IPS DF 6.9 (cell line): ENCODE results near the gene DMKN.

ENCODE experiments used
- DNase-seq: peaks from one replicate; pipeline ENCODE4 v3.0.0-alpha.2; 2013; ENCODE audit warnings: low read depth, low spot score
- H3K27ac ChIP-seq: one replicate; pipeline ENCODE4 v1.5.1; 2013; ENCODE audit warnings: low read length, control low read depth
- H3K27me3 ChIP-seq: 2 replicates; pipeline ENCODE4 v1.6.1; 2013; ENCODE audit warnings: mild to moderate bottlenecking, low read length; ENCODE audit not compliant: control insufficient read depth, insufficient read depth
- H3K36me3 ChIP-seq: 2 replicates; pipeline ENCODE4 v1.6.1; 2013; ENCODE audit warnings: low read length; ENCODE audit not compliant: control insufficient read depth, insufficient read depth
- H3K4me1 ChIP-seq: 2 replicates; pipeline ENCODE4 v1.6.1; 2013; ENCODE audit warnings: low read length; ENCODE audit not compliant: control insufficient read depth, insufficient read depth
- H3K4me3 ChIP-seq: 2 replicates; pipeline ENCODE4 v1.5.1; 2013; ENCODE audit warnings: mild to moderate bottlenecking, low read length
- H3K9me3 ChIP-seq: 2 replicates; pipeline ENCODE4 v1.6.1; 2013; ENCODE audit warnings: low read length, inconsistent platforms; ENCODE audit not compliant: control insufficient read depth, insufficient read depth
- WGBS: extraction: QIAGEN DNeasy Blood & Tissue Kit; methylation state at CpG from one replicate; pipeline ENCODE4 v1.1.7; 2013; ENCODE audit warnings: mixed read lengths, missing lambda C conversion rate; ENCODE audit not compliant: insufficient read length, insufficient coverage; 5-methylcytosine and 5-hydroxymethylcytosine counted together

Gene DMKN

GRCh38 chr19:35534803-35535480 lies 21.5 kb upstream of the DMKN start:
- peaks cover 5% of the 10 kb centered on the region for H3K4me1 ChIP-seq

DNA sequence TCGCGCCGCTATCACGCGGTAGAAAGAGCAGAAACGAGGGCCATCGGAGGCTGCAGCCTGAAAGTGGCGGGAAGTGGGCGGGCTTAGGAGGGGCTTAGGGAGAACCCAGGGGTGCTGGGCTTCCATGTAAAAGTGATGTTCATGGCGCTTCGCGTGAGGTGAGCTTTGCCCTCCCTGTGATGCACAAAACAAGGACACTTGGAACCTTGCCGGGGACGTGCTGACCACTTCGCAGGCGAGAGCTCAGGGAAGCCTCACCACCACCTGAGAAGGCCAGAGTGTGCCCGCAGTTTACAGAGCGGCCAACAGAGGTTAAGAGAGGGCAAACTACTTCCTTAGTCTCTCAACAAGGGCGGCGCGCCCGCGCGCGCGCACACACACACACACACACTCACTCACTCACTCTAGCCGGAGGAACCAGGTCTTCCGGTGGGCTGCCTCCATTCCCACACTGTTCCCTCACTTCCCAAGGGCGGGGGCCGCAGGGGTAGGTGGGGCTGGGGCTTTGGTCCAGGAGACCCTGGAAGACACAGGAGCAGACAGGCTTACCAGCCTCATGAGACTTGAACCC lies 20.5 kb upstream of the DMKN start:
- H3K9me3 ChIP-seq, result no peaks in the 10 kb centered on the region
- no CpG with 5 or more reads among the region's 30 CpGs for WGBS
- H3K36me3 ChIP-seq, result no peaks in the 10 kb centered on the region
- no peak for DNase-seq
- peak overlapping the region; percentile 5; the same call in 1 of the 2 replicates for H3K4me3 ChIP-seq
- H3K27ac ChIP-seq, result no peak overlapping the region
- peaks cover 4% of the 10 kb centered on the region for H3K4me1 ChIP-seq
- no peaks in the 10 kb centered on the region for H3K27me3 ChIP-seq

More at GRCh38 chr19:35534803-35535480, 21.5 kb upstream of the DMKN start:
- no peak overlapping the region for H3K27ac ChIP-seq
- no peak overlapping the region for H3K4me3 ChIP-seq
- no peaks in the 10 kb centered on the region for H3K27me3 ChIP-seq
- H3K36me3 ChIP-seq, result 0 out of 2 replicates have a peak, but pooled peaks cover 2% of the 10 kb centered on the region
- no peaks in the 10 kb centered on the region for H3K9me3 ChIP-seq
- no peak for DNase-seq
- no CpG with 5 or more reads among the region's 10 CpGs for WGBS

DNA sequence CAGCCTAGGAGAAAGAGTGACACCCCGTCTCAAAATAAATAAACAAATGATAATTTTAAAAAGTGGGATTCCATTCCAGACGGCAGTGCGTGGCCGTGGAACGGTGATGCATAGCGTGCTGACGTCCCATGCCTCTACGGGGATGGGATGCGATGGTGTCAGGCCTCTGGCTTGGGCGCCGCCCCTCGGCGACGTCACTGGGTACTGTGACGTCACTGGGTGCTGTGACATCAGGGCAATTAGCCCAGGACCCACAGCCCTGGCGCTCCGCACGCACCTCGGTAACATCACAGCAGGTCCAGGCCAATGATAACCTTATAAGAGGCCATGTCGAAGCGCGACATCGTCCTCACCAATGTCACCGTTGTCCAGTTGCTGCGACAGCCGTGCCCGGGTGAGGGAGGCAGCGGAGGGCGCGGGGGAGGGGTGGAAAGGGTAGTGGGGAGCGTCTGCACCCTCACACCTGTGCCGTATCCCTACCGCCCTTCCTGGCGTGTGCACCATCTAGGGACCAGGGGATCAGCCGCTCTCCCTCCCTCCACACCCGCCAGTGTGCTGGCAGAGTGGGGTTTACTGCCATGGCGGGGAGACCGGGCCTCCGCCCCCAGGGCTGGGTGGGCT lies 19.9 kb upstream of the DMKN start, which contains the start of gene GAPDHS:
Gene GAPDHS (plus strand): TSS at position 256 of the 621 bp plus-strand sequence. CDS start 72 bp downstream, at position 328.
- H3K36me3 ChIP-seq, result no peaks in the 10 kb centered on the region
- H3K4me3 ChIP-seq, result peak within 1 kb of the TSS; percentile 8; the same call in 1 of the 2 replicates
- WGBS, result no CpG with 5 or more reads among the region's 39 CpGs
- peaks cover 4% of the 10 kb centered on the region for H3K4me1 ChIP-seq
- no peaks in the 10 kb centered on the region for H3K27me3 ChIP-seq
- H3K9me3 ChIP-seq, result no peaks in the 10 kb centered on the region
- no peak within 1 kb of the TSS for H3K27ac ChIP-seq
- DNase-seq, result no peak

DNA sequence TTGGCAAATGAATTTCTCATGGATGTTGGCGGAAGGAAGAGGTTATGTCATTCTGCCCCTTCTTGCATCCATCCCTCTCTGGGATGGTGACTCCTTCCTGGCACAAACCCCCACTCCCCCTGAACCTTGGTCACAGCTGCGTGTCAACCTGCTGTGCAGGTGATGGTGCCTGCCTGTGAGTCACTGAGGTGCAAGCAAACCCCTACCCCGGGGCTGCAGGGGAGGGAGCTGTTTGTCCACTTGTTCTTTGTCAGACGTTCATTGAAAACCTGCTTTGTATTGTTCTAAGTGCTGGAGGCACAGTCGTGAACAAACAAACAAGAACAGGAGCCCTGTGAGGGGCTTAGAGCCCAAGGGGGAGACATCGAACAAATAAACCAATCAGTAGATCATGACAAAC lies 17.8 kb upstream of the DMKN start:
- peaks cover 2% of the 10 kb centered on the region; the same call in 1 of the 2 replicates for H3K4me1 ChIP-seq
- H3K4me3 ChIP-seq, result no peak overlapping the region
- no peaks in the 10 kb centered on the region for H3K9me3 ChIP-seq
- DNase-seq, result no peak
- no CpG with 5 or more reads among the region's 6 CpGs for WGBS
- H3K36me3 ChIP-seq, result no peaks in the 10 kb centered on the region
- H3K27me3 ChIP-seq, result no peaks in the 10 kb centered on the region
- no peak overlapping the region for H3K27ac ChIP-seq

- H3K9me3 ChIP-seq, result no peaks in the 10 kb centered on the region
- peaks cover 4% of the 10 kb centered on the region for H3K4me1 ChIP-seq
- H3K27ac ChIP-seq, result no peak overlapping the region
- DNase-seq, result no peak
- no peaks in the 10 kb centered on the region for H3K36me3 ChIP-seq
- no peaks in the 10 kb centered on the region for H3K27me3 ChIP-seq
- H3K4me3 ChIP-seq, result no peak overlapping the region
- no CpG with 5 or more reads among the region's 19 CpGs for WGBS
Measured at GRCh38 chr19:35529241-35530218, 16.1 kb upstream of the DMKN start.

- DNase-seq, result no peak
- Histone ChIP-seq H3K4me1 (peaks cover 5% of the 10 kb centered on the region), H3K27ac (no peak within 1 kb of the TSS), H3K36me3 (no peaks in the 10 kb centered on the region), H3K9me3 (no peaks in the 10 kb centered on the region), H3K27me3 (no peaks in the 10 kb centered on the region), H3K4me3 (no peak within 1 kb of the TSS)
- no CpG with 5 or more reads among the region's 11 CpGs for WGBS
Measured at GRCh38 chr19:35528218-35529038, 15.0 kb upstream of the DMKN start, which contains the start of gene SBSN. Gene SBSN, minus strand, starts transcription at chr19:35528311. Its CDS starts 30 bp downstream, at chr19:35528281.

DNA sequence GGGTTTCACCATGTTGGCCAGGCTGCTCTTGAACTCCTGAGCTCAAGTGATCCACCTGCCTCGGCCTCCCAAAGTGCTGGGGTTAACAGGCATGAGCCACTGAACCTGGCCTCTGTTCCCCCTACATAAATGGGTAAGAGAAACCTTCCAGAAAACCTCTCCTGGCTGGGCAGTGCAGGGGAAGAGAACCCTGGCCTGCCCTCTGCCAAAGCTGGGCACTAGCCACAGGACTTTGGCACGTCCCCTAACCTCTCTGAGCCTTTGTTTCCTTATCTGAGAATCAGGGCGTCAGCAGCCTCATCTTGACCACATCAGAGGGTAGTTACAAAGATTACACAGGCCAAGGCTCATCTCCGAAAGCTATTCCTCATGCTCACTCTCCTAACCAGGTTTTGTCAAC lies 12.4 kb upstream of the DMKN start:
- H3K27me3 ChIP-seq, result no peaks in the 10 kb centered on the region
- no CpG with 5 or more reads among the region's 4 CpGs for WGBS

DNA sequence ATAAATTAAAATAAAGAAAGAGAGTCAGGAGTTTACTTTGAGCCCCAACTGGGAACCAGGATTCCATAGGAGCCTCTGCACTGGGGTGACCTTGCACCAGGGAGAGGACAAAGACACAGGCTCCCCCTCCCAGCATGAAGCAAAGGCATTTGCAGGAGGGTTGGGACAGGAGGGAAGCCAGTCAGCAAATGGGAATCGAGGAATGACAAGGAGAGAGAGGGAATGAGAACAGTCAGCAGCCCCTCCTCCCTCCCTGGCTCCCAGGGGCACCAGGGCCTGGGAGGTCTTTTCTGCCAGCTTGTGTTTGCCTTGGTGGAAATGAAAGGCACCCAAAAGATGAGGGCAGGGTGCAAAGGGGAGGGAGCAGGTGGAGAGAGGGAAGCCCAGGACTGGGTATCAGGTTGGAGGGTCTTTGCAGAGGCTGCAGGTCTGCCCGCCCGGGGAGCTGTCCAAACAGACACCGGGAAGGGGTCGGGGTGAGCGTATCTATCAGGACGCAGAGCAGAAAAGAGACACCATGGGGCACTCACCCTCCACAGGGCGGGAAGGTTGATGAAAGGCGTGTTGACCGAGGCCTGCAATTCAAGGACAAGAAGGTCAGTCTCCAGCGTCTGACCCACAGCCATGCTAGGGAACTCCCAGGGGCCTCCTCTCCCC lies 10.9 kb upstream of the DMKN start:
- Histone ChIP-seq H3K36me3 (no peaks in the 10 kb centered on the region), H3K9me3 (no peaks in the 10 kb centered on the region), H3K4me1 (peaks cover 7% of the 10 kb centered on the region), H3K27ac (no peak overlapping the region), H3K27me3 (no peaks in the 10 kb centered on the region), H3K4me3 (no peak overlapping the region)
- no CpG with 5 or more reads among the region's 11 CpGs for WGBS
- no peak for DNase-seq

More for the DNA sequence above, 12.4 kb upstream of the DMKN start:
- Histone ChIP-seq H3K27ac (no peak overlapping the region), H3K4me3 (no peak overlapping the region), H3K36me3 (no peaks in the 10 kb centered on the region), H3K9me3 (no peaks in the 10 kb centered on the region), H3K4me1 (peaks cover 7% of the 10 kb centered on the region)
- DNase-seq, result no peak

DNA sequence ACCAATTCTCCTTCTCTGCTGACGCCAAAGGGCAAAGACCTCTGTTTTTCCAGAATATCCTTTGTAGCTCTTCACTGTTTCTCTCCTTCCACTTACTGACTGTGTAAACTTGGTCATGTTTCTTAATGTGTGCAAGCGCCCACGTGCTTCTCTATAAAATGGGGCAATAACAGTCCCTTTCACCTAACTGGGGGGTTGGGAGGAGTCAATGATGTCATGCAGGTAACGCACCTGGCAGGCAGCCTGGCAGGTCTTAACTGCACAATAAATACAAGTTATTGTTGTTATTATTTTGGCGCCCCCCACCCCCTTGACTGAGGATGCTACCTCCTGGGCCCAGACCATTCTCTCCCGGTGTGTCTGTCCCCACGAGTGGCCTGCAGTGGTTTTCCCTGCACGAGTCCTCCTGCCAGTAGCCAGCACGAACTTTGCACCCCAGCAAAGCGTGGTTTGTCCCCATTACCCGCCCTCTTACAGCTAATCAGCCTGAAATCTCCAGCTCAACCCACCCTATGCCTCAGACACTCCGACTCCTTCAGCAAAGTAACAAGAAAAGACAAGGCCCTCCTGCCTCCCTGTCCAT lies 9.4 kb upstream of the DMKN start:
- Histone ChIP-seq H3K27ac (no peak overlapping the region), H3K36me3 (no peaks in the 10 kb centered on the region), H3K27me3 (no peaks in the 10 kb centered on the region), H3K9me3 (no peaks in the 10 kb centered on the region), H3K4me3 (no peak overlapping the region), H3K4me1 (peaks cover 7% of the 10 kb centered on the region)
- no CpG with 5 or more reads among the region's 12 CpGs for WGBS
- DNase-seq, result no peak
